WI38 (cell line): ENCODE results near the gene CDK6.

Source experiments
- H3K4me3 ChIP-seq: 2 replicates; pipeline ENCODE4 v1.5.1; 2011; ENCODE audit warnings: low read depth, mild to moderate bottlenecking, control low read depth, low read length
- CTCF ChIP-seq: IDR thresholded peaks from 2 replicates; pipeline ENCODE4 v1.5.1; 2012; ENCODE audit warnings: low read depth, mild to moderate bottlenecking, control low read depth, low read length

The CDK6 gene

DNA sequence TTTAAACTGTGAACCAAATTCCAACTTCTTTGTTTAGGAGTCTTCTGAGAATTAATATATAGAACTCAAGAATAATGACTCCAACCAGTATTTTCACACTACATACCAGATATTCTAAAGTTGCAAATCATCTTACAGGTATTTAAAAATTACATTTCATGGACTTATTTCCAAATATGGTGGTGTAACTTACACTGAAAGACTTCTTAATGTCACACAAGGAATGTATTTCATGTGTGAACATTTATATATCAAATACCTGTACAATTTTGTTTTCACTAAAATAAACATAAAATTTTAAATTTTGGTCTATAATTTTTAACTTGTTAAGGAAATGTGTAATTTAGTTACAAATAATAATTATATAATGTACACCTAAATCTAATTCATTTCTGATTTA, 2.6 kb upstream of the CDK6 start:
- no peak for TF ChIP-seq CTCF

DNA sequence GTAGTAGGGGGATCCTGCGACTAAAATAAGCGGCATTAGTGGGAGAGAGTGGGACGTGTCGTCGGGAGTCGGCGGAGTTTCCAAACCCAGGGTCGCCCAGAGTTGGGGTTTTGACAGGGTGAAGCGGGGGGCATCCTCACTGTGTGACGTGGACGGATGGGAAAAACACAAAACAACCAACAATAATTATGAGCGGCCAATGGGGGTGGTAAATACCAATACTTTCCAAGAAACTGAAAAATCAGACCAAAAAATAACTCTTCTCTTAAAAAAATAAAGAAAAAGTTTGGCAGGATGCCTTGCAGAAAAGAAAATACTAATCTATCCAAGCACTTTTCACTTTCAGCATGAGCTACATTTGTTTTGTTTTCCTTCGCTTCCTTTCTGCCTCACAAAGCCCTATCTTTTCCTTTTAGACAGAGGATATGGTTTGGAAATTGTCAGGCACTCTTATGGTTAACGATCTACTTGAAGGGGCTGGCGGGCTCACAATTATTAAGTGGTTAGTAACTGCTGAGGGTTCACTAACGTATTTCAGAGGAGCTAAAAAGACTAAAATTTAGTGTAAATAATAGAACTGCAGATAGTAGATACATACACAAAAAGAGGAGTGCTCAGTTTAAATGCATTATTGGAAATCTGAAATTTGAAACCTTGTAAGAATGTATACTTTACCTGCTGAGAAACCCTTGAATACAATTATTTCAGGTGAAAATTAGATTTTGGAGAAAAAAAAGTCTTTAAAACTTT, 802 bp upstream of the CDK6 start:
- TF ChIP-seq CTCF: no peak

More for the DNA sequence above, 2.6 kb upstream of the CDK6 start:
- no peak overlapping the region for H3K4me3 ChIP-seq

DNA sequence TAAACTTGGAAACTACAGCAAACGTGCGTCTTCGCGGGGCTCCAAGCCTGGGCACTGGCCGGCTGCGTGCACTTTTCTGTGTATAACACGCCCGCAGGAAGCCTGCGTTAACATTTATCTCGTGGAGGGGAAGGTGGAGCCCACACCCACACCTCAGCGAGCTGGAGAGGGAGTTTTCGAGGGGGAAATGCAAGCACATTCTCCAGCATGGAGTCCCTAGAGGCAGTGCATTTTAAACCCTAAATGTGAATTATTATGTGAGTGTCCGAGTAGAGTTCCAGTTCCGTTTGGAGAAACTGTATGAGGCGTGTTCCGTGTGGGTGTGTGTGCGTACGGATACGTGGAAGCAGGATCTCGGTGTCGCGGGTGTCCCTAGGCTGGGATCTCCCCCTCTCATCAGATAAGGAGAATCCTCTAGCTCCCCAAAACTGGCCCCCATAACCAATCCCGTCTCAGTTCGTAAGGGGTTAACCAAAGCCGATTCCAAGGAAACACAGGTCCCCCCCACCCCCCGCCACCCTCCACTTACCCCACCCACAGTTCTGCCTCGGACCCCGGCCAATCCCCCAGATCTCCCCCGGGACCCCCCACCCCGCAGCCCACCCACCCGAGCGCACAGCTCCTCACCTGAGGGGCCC, 403 bp downstream of the CDK6 start:
- no peak for TF ChIP-seq CTCF
- H3K4me3 ChIP-seq: peak overlapping the region; percentile 92

More for the DNA sequence above, 802 bp upstream of the CDK6 start:
- peak overlapping the region; percentile 92 for H3K4me3 ChIP-seq

DNA sequence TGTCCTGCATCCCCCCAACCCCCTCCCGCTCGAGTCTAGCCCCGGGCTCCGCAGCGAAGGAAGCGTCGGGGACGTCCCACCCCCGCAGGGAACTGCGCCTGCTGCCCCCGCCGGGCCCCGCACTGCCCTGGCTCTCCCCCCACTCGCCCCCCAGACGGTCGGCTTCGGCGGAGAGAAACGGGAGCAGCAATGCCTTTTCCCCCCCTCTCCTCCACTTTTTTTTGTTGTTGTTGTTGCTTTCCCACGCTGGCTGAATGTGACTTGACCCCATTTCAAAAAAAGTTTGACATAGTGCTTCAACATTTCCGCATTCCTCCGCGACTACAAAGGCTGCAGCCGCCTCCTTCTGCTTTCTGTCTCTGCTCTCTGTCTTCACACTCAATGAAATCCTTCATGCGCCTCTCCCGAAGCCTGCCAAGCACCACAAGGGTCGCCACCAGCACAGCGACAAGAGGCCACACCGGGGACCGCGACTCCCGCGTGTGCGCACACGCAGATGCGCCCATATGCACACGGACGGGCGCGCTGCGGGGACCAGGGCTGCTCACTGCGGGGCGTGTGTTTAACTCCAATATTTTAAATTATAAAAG, 1.0 kb downstream of the CDK6 start:
- no peak for TF ChIP-seq CTCF

GRCh38 chr7:92834507-92835260, 1.7 kb downstream of the CDK6 start:
- no peak for TF ChIP-seq CTCF
- peak overlapping the region; percentile 92 for H3K4me3 ChIP-seq

More for the DNA sequence above, 1.0 kb downstream of the CDK6 start:
- H3K4me3 ChIP-seq: peak overlapping the region; percentile 92

GRCh38 chr7:92833766-92834506, 2.4 kb downstream of the CDK6 start:
- peak overlapping the region; percentile 92 for H3K4me3 ChIP-seq
- TF ChIP-seq CTCF: peak; percentile 14; the same call in 1 of the 2 replicates
